GM19035 (cell line): ENCODE measurements around the gene ANKMY2.
A peak's percentile ranks its signal among the peaks of the same experiment; 100 is the strongest.
"Not testable (repeated sequence)": the region's sequence is repeated elsewhere in the genome, so short reads cannot be mapped to it uniquely, and the experiment has no call there.

ENCODE experiments used
- ATAC-seq: cut with Tn5 transposase; IDR thresholded peaks from one replicate; pipeline ENCODE4 v1.9.1; 2021; ENCODE audit not compliant: unreplicated experiment

Gene ANKMY2

DNA sequence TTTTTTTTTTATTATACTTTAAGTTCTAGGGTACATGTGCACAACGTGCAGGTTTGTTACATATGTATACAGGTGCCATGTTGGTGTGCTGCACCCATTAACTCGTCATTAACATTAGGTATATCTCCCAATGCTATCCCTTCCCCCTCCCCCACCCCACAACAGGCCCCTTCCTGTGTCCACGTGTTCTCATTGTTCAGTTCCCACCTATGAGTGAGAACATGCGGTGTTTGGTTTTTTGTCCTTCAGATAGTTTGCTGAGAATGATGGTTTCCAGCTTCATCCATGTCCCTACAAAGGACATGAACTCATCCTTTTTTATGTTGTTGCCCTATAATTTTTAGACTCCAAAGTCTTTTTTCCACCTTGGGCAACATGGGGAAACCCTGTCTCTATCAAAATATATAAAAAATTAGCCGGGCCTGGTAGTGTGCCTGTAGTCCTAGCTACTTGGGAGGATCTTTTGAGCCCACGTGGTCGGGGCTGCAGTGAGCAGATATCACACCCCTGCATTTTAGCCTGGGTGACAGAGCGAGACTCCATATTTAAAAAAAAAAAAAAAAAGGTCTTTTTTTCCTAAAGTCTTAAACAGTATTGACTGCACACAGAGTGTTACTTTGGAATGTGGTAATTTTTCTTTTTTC lies 14.4 kb upstream of the ANKMY2 start:
- not testable (repeated sequence) for ATAC-seq

DNA sequence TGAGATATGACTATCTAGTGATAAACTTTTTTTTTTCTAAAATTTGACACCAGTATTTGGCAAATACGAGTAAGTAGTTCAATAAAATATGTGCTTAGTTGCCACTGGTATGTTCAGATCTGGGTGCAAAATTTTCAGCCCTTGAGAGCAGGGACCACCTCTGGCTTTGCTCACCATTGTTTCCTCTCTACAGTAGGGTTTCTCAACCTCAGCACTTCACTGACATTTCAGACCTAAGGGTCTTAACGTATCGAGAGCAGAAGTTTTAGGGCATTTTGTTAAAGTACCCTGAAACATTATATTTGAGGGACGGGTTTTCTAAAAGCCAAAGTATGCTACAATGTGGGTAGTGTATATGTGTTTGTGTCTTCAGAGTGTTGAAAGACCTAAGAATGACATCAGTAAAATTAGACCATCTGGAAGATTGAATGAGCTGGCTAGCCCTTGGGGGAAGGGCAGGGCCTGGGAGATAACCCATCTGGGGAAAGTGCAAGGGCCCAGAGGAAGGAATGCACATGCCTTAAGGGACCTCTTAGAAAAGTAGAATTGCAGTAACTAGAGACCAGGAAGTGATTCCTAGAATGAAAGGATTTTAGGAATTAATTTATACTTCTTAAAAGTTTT lies 12.2 kb upstream of the ANKMY2 start:
- ATAC-seq: no peak

DNA sequence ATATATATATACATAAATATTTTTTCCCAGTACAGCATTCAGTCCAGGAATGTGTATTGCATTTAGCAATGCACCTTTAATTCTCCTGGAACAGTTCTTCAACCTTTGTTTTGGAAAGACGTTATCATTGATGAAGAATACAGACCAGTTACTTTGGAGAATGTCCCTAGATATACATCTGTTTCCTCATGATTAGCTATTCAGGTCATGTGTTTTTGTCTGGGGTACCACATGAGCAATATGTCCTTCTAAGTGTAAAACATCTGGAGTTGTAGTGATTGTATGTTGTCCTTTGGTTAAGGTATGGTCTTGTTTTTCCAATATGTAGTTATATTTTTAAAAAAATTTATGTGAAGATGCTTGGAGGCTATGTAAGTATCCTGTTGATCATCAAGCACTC lies 10.6 kb upstream of the ANKMY2 start:
- no peak for ATAC-seq

DNA sequence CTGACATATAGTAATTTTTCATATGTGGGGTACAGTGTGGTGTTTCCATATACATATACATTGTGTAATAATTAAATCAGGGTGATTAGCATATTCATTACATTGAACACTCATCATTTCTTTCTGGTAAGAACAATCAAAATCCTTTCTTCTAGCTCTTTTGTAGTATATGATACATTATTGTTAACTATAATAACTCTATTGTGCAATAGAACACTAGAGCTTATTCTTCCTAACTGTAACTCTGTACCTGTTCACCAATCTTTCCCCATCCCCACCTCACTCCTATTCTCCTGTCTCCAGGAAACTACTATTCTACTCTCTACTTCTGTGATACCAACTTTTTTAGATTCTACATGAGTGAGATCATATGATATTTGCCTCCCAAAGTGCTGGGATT lies 9.8 kb upstream of the ANKMY2 start:
- ATAC-seq: no peak

DNA sequence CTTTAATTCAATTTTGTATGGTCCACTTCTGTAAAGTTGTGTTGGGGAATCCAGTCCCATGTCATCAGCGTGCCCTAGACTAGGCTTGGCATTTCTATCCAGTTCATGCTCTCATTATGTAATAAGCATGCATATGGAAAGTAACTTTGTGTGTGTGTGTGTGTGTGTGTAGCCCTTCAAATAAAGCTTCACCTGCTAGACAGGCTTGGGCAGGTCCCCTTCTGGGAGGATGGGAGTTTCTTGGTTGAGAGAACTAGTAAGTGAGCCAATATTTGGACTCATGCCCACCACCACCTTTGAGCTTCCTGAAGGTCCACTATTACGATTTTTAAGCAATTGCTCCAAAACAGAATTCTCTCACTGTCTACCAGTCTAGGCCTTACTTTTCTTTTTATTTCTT lies 7.3 kb upstream of the ANKMY2 start:
- ATAC-seq: no peak

DNA sequence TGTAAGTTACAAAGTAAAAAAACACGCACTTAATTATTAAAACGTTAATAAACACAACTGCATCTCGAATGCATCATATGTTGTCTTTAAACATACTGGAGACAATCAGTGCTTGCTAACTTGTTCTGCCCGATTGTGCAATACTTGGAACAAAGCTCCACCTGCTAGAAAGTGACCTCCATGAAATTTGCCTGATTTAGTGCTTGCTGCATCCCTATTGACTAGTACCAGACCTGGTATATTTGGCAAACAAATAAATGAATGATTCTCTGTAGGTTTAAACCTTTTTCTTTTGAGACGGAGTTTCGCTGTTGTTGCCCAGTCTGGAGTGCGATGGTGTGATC lies 6.7 kb upstream of the ANKMY2 start:
- ATAC-seq: no peak

DNA sequence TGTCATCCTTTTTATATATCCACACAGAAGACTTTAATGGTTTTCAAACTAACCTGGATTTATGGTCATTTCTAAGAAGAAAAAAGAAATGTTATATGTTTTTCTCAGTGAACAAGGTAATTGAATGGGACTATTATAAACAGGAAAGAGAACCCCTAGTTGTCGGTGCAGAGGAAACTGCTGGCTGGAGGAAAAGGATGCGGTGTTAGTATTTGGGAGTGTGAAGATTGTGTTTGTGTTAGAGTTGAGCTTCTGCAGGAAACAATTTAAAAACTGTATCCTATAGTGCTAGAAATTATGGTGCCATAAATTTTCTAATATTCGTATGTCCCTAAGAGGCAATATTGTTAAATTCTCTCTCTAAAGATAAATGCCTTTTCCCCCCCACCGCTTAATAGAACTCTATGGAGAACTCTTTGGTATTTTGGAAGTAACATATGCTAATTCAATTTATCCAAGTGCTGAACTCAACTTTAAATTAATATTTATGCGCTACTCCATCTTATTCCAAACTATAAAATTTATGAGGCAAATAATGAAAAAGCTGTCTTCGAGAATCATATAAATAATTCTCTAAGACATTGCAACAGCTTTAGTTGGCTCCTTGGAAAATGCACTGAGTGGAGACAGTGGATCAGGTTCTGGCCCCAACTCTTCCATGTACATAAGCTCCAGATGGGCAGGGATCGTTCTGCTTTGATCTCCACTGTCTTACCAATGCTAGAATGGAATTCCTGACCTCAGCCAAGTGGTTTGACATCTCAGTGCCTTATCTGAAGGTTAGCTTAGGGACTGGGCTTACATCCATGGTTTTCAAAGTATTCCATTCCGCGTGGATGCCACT lies 6.1 kb upstream of the ANKMY2 start:
- no peak for ATAC-seq

DNA sequence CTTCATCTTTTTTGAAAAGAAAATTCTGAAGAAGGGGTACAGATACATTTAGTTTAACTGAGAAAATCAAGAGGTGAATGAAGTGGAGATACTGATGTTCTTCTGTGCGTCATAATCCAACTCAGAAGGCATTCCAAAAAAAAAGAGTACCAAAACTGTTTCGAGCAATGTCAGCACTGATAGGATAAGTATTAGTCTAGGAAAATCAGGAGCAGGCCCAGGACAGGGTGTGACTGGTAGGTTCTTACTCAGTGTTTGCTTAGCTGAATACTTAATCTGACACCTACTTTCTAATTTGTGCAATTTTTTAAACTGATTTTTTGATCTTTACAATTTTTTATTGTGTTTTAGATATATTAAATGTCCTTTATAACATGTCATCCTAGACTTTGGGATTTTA lies 4.7 kb upstream of the ANKMY2 start:
- ATAC-seq: no peak

DNA sequence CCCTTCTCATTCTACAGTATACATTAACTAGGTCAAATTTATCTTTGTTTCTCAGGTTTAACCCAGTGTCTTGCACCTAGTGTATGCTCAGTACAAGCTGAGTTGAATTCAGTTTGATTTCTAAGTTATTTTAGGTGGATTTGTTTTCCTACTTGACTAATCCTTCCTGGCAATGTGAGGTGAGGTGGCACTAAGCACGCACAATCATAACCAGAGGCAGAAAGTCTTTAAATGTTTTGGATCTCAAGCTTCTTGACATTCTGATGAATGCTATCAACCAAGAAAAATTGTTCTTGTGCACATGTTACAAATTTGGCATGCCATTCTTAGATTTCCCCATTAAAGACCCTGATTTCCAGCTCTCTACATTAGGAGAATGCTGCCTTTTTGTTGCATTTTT lies 3.6 kb upstream of the ANKMY2 start:
- no peak for ATAC-seq

DNA sequence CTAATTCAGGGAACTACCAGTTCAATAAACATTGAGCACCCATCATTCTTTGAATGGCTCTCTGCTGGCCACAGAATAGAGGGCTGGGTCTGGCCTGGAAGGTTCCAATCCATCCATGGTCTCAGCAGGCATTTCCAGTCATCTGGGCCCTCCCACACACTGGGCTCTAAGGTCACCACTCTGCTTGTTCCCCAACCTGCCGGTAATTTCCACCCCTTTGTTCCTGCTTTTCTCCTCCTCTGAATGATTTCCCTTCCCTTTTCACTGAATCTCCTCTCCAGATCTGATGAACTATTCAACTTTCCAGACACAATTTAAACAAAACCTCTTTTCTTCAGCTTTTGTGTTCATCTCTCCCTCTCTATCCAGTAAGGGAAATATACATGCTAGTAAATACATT lies 3.0 kb upstream of the ANKMY2 start:
- no peak for ATAC-seq

DNA sequence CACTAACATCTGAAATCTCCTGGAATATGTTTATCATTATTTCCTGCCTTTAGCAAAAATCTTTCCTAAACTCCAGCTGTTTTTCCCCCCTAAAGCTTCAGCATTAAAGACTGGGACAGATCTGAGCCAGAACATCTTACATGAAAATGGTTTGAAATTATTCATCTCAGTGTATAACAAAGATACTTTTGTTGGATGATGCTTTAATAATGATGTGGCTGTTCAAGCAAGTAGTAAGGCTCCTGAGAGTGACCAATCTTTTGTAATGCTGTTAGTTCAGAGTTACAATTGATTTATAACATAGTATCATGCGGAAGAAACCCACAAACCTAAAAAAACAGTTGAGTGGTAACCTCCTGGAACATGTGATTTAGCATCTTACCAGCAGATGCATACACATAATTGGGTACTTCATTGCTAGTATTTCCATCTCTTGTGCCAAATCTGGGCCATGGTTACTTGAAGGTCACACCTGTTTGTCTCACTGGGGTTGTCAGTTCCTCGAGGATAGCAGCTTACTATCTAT lies 1.9 kb upstream of the ANKMY2 start:
- no peak for ATAC-seq

DNA sequence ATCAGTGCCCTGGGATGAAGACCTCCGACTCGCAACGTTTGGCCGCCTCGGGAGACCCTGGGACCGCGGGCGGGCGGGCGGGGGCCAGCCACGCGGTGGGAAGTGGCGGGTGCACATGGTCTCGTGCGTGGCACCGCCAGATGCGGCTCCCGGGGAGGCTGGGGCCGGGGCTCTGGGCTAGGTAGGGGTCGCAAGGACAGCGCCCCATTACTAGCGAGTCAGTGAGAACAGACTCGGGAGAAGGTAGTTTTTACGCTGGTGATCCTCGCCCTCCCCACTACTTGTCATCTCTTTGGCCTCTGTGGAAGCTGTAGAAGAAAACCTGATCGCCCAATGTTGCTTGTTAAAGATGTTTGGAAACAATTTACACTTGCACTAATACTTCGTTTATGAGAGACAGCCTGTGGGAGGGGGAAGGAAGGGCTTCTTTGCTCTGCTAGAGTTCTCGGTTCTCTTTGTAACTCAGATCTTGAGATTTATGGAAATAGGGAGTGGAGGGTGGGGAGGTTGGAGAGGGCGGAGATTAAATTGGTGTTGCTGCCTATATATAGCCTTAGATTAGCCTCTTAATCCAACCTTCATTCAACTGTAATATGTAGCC lies 1.0 kb upstream of the ANKMY2 start:
- ATAC-seq: peak; percentile 1

DNA sequence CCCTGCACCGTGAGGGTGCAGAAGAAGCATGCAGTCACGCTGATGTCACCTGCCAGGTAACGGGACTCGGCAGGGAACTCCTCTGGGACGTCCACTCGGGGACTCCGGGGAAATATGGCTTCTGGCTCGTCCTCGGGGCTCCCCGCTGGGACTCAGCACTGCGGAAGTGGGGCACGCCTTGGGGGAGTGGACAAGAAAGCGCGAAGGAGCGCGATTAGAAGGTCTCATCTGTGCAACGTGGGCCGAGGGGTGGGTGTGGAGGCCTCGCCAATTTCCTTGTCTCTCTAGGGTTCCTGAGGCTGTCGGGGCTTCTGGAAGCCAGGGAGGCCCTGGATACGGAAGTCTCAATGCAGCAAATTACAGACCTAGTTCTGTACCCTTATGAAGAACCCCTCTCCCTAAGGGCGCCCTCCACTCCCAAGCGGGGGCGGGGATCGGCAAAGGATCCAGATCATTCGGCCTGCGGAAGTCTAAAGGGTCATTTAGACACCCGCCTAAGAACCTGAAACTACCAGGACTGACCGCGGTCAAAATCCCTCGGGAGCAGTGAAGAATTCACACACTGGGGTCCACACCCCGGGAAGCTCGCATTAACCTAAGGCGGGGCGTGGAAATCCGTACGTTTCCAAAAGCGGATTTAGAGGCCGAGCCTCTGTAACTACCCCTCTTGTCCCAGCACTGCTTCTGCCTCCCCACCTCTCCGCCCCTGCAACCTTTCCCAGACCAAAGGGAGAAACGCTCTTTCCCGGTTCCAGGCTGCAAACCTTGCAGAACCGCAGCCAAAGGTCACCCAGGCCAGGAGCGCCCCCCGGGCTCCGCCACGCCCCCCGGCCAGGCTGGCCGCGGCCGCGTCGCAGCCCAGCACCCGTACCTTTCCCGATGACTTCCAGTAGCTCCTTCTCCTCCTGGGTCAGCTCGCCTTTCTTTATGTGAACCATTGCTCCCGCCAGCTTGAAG lies 640 bp downstream of the ANKMY2 start:
- peak; percentile 10 for ATAC-seq

DNA sequence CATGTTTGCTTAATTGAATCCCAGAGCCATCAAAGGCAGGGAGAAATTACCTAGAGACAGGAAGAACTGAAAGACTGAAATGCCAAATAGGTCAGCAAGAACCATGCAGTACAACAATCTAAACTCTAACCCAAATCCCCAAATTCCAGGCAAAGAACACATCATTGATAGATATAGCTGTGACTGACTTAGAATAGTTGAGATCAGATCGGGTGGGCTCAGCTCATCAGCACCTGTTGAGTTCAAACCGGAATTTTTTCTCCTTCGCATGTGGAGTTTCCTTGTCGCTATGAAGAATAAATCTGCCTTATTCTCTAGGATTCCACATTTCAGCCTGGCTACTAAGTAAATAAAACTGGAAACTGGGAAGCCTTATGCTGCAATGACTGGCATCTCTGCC lies 1.4 kb downstream of the ANKMY2 start:
- no peak for ATAC-seq

DNA sequence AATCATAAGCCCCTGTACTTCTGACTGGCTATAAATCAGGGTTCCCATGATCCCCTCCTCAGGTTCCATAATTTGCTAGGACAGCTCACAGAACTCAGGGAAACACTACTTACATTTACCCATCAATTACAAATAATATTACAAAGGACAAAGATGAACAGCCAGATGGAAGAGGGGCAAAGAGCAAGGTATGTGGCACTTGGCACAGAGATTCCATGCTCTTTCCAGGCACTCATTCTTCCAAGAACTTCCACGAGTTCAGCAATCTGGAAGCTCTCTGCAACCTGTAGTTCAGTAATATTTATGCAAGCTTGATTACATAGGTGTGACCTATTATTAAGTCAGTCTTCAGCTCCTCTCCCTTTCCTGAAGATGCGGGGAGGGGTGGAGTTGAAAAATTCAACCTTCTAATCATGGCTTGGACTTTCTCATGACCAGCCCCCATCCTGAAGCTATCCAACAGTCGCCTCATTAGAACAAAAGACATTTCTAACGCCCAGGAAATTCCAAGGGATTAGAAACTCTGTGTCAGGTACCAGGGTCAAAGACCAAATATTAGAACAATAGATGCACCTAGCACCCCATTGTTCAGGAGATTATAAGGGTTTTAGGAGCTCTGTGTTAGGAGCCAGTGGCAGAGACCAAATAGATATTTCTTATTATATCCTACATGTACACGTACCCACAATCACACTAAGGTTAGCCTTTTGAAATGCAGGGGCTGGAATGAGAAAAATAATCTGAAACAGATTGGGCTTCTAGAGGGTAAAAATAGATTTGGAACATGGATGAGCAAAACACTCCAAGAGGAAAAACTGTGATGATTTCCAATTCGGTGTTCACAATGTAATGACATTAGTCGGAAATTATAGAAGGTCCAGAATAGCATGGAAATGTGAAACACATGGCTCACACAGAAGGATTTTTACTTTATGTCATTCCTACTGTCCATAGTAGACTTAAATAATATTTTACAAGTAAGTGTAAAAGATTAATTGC lies 7.0 kb downstream of the ANKMY2 start:
- no peak for ATAC-seq

DNA sequence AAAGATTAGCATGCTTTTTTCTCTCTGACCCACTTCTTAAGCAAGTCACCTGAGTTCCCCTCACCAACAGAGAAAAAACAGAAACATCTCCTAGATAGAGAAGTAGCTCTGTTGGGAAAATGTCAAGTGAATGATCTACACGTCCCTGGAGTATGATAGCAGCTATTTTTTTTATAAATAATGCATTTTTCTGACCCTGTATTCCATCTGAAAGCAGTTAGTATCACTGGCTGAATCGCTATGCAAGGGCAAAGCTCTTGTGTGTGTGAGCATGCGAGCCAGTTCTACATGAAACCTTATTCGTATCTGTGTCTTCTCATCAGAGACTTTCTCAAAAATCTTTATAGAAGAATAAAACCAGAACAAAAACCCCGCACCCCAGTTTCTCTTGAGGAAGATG lies 8.2 kb downstream of the ANKMY2 start:
- ATAC-seq: no peak

DNA sequence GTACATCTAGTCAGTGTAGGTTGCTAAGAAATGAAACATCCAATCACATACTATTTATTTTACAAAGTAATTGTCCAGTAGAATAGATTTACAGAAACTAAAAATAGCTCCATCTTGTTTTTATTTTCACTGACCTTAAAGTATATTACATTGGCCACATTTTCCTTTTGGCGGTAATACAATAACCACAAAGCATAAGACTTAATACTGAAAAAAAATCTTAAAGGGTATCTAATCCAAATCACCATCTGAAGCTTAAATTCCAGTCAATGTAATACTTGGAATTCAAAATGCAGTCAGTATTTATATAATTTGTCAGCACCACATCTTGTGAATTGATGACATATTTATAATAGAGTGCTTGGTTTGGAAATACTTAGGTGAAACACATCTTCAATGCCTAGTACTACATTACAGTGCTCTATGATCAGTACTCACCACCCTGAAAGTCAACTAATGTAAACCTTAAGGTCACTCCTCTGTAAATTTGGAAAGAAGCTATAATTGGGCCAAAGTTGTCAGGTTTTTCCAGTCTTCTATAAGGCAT lies 8.9 kb downstream of the ANKMY2 start:
- ATAC-seq: no peak

DNA sequence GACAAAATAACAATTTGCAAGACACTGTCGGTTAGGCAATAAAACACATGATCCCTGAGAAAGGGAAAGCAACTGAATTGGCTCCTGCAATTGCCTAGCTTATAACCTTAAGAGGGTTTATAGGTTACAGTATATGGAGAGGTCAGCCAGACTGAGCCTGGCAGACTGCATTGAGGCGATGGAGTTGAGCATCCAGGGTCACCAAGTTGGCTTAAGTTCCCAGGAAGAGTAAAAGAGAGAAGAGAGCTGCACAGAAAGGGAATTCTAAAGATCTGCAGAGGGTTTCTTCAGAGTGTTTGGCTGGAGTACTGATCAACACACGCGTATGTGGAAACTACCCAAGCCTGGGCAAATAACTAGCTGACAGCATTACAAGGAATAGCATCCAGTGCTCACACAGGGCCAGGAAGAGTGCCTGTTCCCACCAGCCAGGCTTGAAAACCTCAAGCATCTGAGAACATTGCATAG lies 11.2 kb downstream of the ANKMY2 start:
- ATAC-seq: no peak

DNA sequence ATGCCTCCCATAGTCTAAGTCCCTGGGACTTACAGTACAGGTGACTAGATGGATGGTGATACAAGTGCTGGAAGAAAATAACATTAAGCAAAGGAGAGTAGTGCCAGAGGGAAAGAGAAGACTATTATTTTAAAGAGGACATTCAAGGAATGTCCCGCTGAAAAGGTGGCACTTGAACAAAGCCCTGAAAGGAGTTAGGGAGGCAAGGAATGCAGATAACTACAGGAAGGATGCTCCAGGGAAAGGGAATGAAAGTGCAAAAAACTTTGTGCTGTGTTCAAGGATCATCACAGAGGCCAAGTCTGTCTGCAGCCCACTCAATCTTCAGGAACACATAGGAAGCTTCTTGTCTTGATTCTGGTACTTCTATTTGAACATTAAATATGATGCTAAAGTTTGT lies 14.9 kb downstream of the ANKMY2 start:
- no peak for ATAC-seq
